ENCODE results near the gene EXOC3L1.

The EXOC3L1 gene

GRCh38 chr16:67190041-67190440 lies at the start of gene EXOC3L1:
Gene EXOC3L1, minus strand, starts transcription at chr16:67190136. Its CDS starts 460 bp downstream, at chr16:67189676.
- no peak for DNase-seq

DNA sequence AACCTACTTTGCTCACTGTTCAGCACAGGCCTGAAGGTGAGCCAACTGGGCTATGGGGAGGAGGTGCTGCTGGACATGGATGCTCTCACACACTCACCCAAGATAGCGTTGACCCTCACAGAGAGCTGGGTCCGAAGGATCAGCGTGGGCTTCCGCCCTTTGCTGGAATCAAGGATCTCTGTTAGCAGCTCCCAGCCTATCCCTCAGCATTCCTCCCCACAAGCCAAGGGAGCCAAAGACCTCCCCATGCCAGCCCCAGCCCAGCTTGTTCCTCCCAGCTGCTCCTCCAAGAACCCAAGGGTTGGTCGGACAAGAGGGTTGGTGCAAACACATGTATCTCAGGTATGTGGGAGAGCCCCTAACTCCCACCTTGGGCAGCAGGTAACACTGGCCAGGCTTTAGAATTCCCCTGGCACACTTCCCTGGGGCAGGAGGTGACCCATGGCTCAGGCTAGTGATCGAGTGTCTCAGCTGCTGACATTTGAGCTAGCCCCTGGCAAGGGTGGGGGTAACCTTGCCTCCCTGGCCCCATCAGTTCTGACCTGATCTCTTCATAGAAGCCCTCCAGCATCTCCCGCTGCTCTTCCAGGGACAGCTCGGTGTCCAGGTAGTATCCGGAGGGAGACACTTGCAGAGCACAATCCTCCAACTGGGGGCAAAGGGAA lies 49.0 kb upstream of the EXOC3L1 start:
- DNase-seq: no peak

DNA sequence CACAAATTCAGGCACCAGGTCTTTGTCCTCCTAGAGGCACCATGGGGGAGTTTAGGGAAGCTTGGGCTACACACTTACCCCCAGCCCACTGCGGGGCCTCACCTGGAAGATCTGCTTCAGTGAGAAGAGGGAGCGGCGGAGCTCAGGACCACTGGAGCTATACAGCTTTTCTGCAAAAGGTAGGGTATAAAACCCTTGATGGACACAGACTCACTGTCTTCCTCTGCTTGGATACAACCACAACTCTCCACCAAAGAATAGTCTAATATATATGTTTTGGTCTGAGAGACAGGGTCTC lies 48.3 kb upstream of the EXOC3L1 start:
- DNase-seq: no peak

DNA sequence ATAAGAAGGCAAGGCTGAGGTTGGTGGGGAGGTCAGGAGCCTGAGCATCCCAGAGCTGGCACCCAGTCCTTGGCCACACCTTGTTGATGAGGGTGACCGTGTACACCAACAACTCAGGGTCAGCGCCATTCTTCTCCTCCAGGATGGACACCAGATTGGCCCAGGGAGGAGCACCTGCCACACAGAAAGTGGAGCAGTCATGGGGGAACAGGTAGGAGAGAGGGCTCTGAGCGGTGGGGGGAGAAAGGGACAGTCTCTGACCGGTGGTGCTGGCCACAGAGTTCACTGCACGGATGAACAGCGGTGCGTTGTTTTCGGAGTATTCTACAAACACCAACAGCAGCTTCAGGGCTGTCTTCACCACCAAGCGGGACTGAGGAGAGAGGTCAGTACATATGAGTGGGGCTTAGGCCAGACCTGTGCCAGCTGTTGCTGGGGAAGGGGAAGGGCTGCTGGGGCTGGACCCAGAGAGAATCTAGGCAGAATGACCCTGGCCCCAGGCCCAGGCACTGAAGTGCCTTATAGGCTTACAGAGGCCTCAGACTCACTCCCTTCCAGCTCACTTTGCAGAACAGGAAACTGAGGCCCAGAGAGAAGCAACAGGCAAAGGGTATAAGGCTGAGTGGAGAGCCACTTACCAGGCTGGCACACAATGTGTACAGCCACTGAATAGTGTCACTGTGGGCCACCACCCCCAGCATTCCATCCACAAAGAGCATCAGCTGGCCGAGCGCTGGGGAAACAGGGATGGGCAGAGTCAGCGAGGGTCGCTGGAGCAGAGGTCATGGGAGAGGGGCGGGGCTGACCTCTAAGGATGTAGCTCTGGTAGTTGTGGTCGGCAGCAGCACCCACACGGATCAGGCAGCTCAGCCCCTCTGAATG lies 47.7 kb upstream of the EXOC3L1 start:
- DNase-seq: no peak

DNA sequence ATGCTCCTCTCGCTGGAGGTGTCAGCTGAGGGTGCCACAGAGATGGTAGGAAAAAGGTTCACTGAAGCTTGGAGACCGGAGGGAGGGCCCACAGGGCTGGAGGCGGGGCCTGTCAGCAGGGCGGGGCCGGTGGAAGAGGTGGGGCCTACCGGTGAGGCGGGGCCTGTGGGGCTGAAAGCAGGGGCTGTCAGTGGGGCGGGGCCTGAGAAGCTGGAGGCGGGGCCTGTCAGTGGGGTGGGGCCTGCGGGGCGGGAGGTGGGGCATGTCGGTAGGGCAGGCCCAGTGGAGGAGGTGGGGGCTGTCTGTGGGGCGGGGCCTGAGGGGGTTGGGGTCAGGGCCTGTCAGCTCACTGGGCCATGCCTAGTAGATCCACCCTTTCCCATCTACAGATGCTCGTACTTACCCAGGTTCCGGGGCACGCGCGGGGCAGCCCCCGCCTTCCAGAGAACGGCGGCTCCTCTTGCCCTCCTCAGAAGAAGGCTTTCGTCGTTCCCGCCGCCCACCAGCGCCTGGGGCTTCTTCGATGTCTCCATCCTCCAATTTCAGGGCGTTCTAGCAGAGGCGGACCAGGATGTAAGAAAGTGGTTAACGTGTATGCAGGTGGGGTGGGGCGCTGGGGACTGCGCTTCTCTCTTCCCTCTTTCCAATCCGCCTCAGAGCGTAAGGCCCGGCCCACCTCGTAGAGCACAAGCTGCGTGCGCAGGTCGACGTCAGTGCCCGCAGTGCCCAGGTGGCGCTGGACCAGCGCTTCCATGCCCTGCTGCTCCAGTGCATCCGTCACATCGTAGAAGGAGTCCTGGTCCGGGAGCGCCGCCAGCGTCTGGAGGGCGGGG lies 46.8 kb upstream of the EXOC3L1 start:
- no peak for DNase-seq

DNA sequence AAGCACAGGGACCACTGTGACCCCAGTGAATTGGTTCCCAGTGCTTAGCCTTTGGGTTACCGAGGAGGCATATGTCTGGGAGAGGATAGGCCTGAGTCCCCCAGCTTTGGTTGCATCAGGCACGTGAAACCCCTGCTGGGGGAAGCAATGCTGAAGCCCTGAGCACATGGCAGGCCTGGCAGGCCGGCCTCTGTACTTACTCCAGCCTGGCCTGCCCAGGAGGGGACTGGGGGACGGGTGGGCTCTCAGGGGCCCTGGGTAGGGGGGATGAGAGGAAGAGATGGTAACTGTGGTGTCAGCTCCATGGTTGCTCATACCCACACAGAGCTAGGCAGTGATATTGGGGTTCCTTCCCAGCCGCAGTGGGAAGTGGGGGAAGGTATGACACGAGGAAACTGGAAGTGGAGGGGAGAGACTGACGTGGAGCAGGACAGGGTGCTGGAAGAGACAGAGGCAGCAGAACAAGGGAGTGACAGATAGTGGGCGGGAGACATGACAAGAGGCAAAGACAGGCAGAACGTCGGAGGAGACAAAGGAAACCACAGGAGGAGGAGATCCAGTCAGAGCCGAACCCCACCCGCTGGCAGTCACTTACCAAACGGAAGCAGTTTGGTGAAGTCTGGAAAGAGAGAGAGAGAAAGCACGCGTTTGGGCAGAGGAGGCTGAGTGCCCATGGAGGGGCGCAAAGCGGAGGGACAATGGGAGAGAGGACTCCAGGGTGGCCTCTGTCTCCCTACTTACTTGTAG lies 46.1 kb upstream of the EXOC3L1 start:
- no peak for DNase-seq

GRCh38 chr16:67234180-67234597 lies 44.3 kb upstream of the EXOC3L1 start:
- DNase-seq: no peak

- DNase-seq: no peak
These were observed 43.7 kb upstream of the EXOC3L1 start for GRCh38 chr16:67233596-67233995.

DNA sequence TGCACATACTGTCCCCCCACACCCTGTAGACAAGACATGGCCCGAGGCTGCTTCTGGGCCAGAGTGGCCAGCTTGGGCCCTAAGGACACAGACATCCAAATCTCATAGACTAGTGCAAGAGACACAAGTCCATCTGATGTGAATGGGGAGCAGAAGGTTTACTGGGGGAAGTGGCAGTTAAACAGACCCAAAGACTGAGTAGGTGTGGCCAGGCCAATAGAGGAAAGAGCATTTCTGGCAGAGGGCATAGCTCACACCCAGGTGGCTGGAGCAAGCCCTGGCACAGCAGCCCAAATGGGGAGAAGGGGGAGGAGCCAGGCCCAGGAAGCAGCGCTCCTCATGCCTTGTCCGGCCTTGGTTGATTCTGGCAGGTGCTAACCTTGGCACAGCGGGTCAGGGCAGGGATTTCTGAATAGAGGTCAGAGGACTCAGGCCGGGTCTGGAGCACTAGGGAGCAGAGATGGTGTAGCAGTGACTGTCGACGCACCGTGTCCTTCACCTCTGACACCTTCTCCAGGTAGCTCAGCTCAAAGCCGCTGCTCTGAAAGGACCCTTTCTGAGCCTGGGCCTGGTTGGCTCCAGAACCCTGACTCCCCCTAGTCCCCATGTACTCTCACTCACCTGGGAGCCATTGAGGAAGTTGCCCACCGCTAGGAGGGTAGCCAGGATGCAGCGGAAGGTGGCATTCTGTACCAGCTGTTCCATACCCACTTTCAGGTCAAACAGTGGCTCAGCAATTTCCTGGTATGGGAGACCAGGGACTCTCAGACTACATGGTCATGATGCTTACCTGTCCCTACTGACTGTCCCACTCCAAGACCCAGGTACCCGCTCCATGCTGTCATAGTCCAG lies 41.1 kb upstream of the EXOC3L1 start:
- DNase-seq: no peak

DNA sequence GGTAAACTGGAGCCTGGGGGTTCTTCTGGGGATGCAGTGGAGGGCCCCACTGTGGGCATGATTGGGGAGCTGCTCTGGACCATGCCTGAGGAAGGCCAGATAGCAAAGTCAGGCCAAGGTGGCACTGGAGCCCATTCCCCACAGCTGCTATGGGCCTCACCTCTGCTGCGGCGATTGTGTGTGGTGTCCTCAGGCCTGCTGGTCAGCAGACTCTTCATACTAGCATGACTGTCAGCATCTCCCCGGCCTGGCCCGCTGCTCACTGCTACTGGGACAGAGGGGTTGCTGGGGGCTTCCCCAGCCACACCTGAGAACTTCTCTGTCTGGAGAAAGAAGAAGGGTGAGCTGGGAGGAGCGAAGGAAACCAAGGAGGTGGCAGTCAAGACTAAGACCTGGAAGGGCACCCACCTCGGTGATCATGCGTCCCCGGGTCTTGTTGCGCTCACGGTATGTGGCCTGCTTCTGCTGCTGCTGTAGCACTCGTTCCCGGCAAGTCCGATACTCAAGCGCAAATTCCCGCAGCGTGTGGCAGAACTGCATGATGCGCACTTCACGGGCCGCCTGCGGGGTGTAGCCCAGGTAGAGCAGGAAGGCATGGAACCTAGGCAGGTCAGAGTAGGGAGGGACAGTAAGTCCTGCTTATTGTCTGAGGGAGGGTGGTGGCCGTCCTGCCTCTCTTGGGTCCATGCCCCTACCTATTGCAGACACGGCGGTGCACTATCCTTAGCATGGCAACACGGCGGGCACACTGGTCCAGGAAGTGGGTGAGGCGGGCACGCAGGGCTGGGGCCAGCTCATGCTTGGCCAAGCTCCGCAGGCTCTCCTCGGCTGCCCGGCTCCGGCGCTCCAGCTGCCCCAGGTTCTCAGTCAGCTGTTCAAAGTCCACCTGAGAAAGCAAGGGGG lies 40.2 kb upstream of the EXOC3L1 start:
- DNase-seq: no peak

GRCh38 chr16:67228905-67229304 lies 39.0 kb upstream of the EXOC3L1 start:
- no peak for DNase-seq

DNA sequence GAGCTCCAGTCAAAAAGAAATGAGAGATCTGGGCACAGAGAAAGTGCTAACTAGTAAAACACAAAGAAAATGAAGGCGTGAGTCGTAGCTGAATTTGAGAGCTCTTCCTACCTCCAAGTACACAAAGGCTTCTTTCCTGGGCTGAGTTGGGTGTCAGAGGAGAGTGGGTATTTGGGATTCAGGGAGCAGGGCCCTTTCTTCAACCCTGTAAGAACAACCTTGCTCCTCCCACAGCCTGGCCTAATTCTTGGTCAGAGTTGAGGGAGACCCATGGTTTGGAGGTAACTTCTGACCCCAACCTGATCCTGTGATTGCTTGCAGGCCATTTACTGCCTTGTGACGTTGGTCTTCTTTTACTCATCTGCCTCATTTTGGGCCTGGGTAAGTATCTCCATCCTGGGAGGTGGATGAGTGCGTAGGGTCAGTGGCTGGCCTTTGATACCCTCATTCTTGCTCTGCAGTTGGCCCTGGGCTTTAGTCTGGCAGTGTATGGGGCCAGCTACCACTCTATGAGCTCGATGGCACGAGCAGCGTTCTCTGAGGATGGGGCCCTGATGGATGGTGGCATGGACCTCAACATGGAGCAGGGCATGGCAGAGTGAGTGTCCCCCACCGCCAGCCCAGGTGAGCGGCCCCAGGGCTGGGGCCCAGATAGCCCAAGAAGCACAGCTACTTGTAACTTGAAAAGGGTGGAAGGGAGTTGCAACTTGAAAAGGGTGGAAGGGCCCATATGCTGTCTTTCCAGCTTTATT lies 38.3 kb upstream of the EXOC3L1 start:
- no peak for DNase-seq

GRCh38 chr16:67227567-67227921 lies 37.6 kb upstream of the EXOC3L1 start:
- no peak for DNase-seq

DNA sequence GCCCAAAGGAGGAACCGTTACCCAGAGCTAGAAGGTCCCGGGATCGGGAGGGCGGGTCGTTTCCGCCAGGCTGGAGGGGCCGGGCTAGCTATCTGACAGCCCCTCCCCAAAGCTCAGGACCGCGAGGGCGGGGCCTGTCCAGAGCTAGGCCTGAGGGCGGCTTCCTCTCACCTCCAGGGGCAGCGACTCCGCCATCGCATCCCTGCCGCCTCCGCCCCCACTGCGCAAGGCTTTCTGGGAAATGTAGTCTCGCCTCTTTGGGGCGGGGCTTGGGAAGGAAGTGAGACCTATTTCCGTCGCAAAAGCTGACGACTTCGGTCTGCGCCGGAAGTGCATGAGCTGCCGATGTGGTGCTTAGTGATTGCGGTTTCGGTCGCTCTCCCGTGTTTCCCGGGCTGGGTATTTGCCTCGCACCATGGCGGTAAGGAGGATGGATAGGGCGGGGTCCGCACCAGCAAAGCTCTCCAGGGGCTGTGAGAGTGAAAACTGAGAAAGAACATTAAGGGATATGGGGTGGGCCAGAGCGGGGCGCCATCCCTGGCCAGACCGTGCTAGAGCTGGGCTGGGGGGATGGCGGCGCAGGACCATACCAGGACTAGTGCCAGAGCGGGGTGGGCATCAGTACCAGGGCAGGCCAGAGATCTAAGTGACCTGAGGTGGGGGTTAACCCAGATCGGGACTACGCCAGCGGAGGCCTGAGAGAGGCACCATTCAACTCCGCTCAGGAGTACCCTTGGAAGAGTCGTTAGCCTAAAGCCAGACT lies 37.0 kb upstream of the EXOC3L1 start, which contains the start of gene TMEM208:
TSS of gene TMEM208 (plus strand) at position 327 of the 763 bp plus-strand sequence. CDS start at position 416, 89 bp downstream.
- peak; percentile 86 for DNase-seq

DNA sequence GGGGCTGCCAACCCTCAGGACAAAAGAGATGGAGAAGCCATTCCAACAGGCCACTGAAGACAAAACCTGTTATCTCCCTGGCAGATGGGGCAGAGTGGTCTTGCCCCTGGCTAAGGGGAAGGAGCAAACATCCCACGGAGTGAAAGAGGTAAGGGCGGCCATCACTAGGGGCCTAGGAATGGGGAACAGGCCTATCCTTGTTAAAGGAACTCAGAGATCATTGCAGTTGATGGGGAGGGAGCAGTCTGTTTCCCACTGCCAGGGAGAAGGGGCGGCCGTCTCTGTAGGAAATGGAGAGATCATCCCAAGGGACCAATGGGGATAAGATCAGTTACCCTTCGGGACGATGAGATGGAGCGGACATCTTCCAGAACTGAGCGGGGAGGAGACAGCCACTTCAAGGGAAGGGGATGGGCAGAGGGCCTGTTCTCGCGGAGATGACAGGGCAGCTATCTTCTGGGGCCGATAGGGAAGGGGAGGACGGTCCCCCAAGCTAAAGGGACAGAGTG lies 36.4 kb upstream of the EXOC3L1 start:
- DNase-seq: no peak

DNA sequence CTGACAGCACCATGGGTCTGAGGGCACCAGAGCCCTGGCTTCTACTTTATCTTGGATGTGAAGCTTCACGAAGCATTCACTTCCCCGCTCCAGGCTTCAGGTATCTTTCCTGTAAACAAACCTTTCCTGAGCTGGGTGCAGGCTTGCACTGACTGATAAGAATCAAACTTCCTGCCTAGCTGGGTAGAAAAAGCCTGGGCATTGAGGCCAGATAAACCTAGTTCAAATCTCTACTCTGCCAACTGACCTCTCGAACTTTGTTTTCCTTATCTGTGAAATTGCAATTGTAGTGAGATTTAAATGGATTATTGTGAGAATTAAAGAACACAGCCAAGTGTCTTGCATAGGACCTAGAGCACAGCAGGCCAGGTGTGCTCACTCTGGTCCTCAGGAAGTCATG lies 34.1 kb upstream of the EXOC3L1 start:
- no peak for DNase-seq

- no peak for DNase-seq
These were observed 26.9 kb upstream of the EXOC3L1 start for GRCh38 chr16:67216612-67217490.

DNA sequence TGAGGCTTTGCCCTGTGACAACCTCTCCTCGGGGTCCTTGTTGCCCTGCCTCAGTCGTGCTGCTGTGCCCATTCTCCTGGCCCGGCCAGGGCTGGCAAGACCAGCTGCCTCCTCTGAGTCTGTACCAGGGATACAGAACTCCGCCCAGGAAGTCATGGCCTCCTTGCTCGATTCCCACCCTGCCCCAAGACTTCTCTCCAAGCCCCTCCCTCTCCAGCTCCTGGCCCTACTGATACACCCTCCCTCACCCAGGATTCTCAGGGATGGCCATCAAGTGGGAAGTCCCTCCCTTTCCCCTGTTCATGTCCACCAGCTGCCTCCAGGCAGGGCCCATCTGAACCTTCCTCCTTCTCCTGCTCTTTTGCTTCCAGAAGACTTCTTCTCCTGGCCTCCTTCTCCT lies 25.8 kb upstream of the EXOC3L1 start:
- no peak for DNase-seq
